GM21447 (cell line): ENCODE measurements around the gene CEACAM6.

Source experiments
- ATAC-seq: cut with Tn5 transposase; IDR thresholded peaks from one replicate; pipeline ENCODE4 v1.9.1; 2021; ENCODE audit not compliant: unreplicated experiment

The CEACAM6 gene

DNA sequence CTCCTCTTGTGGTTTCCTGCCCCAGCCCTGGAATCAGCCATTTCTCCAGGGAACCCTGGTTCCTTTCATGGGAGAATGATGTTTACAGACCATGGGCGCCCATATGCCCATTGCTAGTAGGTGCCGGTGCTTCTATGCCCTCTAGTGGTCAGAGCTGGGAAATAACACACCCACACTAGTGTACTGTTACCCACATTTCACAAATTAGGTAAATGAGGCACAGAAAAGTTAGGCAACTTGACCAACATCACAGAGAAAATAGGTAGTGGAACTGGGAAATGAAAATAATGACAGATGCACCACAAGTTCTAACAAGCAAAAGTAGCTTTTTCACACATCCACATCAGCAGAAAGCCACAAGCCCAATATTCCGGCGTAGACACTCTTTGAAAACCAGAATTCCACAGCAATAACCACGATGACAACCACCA lies 39.7 kb downstream of the CEACAM6 start:
- ATAC-seq, result no peak

DNA sequence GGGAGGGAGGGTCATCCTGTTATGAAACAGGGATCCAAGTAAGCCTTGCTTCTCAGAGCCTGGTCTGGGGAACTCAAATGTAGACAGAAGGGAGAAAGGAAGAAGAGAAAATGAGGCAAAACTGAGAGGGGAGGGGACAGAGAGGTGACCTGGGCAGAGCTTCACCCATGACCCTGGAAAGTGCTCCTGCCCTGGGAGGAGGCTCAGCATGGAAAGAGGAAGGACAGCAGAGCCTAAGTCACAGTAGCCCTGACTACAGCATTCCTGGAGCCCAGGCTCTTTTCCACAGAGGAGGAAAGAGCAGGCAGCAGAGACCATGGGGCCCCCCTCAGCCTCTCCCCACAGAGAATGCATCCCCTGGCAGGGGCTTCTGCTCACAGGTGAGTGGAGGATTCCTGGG lies 41.0 kb downstream of the CEACAM6 start, which contains the start of gene CEACAM3:
CEACAM3 (plus strand) TSS at position 226 of the 400 bp plus-strand sequence; CDS start at position 317, 91 bp downstream.
- no peak for ATAC-seq

DNA sequence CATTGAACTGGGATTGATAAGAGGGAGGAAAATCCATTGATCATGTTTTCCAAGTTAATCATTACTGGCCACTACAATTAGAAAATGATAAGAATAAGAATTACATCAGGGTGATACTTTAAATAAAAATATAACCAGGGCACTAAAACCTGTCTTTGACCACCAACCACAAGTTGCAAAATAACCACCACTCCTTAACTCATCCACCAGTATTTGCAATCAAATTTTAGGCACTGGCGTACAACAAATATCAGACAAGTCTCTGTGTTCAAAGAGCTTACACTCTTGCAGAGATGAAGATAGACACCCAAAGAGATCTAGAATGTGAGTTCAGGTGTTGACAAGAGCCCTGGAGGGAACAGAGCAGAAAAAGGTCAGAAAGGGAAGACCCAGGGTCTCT lies 41.6 kb downstream of the CEACAM6 start:
- ATAC-seq, result no peak

DNA sequence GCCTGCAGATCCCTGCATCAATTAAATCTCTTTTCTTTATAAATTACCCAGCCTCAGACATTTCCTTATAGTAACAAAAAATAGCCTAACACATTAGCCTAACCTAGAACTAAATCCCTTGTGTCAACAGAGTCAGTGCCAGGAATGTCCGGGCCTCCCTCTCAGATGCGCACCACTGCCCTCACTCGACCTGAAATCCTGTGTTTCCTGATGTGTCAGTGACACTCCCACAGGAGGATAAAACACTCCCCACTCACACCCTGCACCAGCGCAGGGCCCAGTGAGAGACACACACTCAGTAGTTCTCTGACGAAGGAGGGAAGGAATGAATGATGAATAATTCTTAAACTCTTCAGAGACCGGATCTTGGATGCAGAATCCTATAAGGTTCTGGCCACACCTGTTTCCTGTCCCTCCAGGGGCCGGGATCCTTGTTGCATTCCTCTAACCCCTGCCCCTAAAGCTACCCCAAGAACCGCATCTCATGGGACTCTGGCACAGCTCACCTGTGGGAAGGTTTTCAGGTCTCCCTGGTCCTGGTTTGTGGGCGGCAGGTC lies 44.2 kb downstream of the CEACAM6 start:
- ATAC-seq, result no peak

DNA sequence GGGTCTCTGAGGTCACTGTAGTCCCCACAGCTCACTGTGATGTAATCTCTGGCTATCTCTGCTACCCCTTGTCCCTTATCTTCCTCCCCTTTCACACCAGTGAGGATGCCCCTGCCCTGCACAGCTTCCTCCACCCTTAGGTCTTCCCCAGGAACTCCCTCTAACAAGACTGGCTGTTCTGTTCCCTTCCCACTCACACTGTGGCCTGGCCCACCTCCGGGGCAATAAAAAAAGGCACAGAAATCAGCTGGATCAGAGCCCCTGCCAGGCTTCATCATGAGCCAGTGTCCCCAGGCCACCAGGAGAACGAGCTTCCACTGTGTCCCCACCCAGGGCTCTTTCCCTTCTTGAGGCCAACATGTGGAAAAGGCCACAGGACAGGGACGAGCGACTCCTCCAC lies 45.7 kb downstream of the CEACAM6 start:
- no peak for ATAC-seq

DNA sequence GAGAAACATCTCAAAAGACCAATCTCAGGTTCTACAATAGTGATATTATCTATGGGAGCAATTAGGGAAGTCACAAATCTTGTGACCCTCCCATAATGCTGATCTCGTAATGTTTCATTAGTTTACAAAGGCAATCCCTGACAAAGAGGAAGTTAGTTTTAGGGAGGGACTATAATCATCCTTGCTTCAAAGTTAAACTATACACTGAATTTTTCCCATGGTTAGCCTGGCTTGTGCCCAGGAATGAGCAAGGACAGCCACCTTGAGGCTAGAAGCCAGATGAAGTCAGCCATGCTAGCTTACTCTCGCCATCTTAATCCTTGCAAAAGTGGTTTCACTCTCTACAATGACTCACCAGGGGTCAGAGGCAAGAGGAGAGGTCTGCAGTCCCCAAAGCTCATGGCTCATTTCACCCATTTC lies 46.5 kb downstream of the CEACAM6 start:
- no peak for ATAC-seq

DNA sequence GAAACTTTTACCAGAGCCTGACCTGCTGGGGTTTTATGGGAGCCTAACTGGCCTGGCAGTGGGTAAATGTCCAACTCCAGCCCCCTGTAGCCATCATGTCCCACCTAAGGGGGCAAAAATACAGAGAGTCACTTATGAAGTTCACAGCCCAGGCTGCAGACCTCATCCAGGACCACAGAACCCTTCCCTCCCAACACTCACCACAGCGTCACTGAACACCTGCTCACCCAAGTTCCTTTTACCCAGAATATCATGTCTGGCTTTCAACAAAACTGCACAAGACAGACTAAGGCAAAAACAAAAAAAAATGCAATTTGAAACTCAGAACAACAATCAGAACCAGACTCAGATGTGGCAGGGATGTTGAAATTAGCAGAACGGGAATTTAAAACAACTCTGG lies 47.4 kb downstream of the CEACAM6 start:
- no peak for ATAC-seq

DNA sequence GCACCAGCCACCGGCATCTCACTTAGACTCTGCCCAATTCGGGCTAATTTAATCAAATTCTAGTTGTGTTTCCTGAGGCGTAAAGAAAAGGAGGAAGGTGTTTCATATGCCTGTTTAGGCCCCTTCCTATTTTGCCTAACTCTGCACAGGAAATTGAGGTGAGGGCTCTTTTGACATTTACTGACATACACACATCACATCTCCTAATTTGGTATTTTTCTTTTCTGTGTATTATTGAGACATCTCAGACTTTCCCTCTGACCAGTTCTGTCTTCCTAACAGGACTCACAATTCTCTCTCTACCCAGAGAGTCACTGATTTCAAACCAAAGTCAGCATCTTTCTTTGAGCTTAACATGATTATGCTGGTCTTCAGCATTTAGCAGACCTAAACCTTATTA lies 49.0 kb downstream of the CEACAM6 start:
- no peak for ATAC-seq

DNA sequence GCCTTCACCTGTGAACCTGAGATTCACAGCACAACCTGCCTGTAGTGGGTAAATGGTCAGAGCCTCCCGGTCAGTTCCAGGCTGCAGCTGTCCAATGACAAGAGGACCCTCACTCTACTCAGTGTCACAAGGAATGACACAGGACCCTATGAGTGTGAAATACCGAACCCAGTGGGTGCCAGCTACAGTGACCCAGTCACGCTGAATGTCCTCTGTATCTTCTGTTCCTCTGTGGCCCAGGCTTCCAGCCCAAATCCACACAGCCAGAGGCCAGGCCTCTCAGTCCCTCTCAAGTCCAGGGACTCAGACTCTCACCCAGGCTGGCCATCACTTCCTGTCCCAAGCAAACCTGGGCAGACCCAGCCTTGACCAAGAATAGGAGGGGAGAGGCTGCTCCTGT lies 51.8 kb downstream of the CEACAM6 start:
- no peak for ATAC-seq

DNA sequence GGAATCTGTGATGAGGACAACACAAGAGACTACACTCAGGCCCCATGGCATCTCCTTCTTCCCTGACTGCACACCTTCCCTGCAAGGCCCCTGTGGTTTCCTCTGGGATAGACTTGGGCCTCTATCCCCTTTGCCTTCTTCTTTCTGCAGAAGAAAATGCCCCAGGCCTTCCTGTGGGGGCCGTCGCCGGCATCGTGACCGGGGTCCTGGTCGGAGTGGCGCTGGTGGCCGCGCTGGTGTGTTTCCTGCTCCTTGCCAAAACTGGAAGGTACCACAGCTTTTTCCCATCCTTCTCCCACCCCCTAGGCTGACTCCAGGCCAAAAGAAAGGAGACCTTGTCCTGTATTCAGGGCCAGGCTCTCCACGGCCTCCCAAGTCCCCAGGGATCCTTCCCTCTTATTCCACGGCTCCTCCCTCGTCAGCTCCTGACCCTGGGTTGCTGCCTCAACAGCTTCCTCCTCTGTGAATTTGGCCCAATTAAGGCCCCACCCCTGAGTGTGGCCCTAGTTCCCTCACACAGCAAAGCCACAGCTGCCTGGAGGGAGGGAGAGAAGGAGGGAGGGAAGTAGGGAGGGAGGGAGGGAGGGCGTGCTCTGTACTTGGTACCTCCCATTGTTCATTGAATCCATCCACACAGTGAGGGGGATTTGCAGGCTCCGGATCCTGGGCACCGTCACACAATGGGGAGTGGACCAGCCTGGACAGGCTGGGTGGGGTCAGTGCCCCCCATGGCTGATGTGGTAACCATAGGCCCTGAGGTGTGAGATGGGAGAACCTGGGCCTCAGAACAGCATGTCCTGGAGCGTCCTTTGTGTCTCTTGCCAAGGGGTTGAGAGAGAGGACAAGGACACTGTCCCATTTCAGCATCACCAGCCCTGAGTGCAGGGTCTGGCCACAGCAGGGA lies 53.6 kb downstream of the CEACAM6 start:
- no peak for ATAC-seq

DNA sequence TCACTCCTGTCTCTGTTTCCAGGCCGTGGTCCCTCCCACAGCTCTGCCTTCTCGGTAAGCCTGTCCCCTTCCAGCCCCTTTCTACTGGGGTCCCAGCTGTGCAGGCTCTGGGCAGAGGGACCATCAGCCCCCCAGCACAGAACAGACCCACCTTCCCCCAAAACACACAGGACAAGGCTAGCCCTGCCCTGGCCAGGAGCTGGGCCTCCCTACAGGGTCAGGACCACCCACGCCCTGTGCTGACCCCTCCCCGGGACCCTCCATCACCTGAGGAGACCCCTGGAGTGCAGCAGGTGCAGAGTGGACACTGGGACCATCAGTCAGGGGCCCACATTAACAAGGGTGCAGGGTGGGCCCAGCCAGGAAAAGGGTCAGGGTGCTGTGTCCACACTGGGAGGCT lies 55.0 kb downstream of the CEACAM6 start:
- no peak for ATAC-seq

DNA sequence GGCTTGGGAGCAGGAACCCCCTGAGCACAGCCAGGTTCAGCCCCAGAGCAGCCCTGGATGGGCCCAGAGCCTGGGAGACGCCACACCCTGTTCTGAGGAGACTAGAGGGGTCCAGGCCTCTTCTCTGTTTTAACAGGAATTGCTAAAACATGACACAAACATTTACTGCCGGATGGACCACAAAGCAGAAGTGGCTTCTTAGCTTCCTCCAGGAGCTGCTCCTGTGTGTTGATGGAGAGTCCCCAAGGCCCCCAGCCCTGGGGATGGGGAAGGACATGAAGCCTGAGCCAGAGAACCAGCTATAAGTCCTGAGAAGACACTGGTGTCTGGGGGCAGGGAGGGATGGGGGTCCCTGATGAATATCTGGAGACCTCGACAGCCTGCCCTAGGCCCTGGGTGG lies 55.7 kb downstream of the CEACAM6 start:
- no peak for ATAC-seq

DNA sequence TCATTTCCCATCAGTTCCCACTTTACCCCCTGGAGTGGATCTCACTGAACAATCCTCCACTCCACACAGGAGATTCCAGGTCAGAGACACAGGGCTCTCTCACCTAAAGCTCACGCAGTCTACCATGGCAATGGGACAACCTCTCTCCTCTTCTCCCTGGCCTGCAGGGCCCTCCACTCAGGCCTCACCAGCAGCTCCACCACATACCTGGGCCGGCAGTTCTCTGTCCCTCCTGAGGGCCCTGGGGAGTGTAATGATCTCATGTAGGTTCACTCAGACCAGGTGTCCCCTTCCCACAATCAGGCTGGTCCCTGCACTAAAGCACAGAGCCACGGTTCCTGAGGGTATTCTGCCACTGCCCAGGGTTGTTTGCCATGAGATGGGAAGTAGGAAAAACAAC lies 56.7 kb downstream of the CEACAM6 start:
- no peak for ATAC-seq

DNA sequence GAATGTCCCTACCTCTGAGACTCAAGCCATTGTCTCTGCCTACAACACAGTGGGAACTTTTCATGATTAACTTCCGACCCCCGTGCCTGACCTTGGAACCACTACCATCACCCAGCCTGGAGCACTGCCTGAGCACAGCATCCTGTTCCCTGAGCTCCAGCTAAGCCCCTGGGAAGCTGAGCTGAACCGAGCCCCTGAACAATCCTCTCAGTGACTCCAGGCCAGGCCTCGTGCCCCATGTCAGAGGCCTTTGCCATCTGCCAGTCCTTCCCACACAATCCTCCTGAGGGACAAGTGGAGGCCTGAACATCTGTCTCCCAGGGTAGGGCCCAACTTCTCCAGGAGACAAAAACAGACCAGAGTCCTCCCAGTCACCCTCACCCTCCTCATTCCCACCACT lies 58.6 kb downstream of the CEACAM6 start:
- no peak for ATAC-seq

DNA sequence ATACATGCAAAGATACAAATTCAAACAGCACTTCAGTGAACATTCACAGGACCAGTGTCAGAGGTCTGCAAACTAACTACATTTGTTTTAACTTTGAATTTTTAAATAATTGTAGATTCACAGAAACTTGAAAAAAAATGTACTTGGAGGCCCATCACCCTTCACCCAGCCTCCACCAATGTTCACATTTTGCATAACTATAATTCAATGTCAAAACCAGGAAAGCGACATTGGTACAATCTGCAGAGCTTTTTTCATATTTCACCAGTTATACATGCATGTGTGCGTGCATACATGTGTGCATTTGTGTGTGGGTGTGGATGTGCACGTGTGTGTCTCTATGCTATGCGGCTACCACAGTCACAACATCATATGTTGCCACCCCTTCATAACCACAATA lies 60.0 kb downstream of the CEACAM6 start:
- no peak for ATAC-seq

DNA sequence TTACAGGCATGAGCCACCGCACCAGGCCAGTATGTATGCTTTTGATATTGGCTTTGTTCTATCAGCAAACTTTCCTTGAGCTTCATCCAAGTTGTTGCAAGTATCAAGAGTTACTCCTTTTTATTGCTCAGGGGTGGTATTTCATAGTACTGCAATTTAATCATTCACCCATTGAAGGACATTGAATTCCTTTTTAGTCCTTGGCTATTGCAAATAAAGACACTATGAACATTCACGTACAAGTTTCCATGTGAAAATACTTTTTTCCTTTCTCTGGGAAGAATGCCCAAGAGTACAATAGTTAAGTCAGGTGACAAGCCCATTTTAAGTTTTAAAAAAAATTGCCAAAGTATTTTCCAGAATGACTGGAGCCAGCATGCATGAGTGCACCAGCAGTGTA lies 61.4 kb downstream of the CEACAM6 start:
- ATAC-seq, result no peak

DNA sequence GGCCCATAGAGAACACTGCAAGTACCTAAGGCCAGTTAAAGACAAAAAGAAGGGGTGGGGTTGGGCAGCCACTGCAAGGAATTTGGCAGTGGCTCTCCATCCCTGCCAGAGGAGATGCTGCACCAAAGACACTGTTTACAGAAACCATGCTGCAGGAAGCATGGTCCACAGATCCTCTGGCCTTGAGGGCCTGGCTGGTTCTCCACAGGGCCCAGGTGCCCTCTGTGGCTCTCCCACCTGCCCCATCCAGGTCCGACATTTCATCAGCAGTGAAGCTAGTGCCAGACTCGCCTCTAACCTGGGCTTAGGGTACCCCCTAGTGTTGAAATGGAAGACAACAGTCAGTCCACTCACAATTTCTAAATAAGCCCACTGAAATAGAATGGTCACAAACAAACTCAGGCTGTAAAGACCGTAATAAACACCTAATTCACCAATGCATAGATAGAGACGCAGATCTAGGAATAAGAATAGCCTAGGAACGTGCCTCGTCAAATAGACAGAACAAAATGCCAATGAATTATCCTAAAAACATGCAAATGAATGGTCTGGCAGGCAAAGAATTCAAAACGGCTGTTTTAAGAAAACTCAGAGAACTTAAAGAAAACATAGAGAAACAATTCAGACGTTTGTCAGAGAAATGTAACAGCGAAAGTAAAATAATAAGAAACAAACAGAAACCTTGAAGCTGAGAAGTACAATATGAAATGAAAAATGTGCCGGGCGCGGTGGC lies 65.8 kb downstream of the CEACAM6 start:
- ATAC-seq, result no peak
